Uterus (tissue), 2 donors: ENCODE results near the gene PDHA1.

Experiments used
- CTCF ChIP-seq, 4 experiments: fragments of 200-600 bp in 2 of 4; fragments of 450-650 bp in 2 of 4; sonication (generic) in 2 of 4; IDR thresholded peaks; one replicate each; pipeline ENCODE4 v1.5.1; 2016 to 2019; ENCODE audit warnings: antibody characterized with exemption in 4 of 4, mild to moderate bottlenecking in 2 of 4, moderate library complexity in 1 of 4
- POLR2A ChIP-seq, 2 donors: fragments of 450-650 bp; IDR thresholded peaks; one replicate each; pipeline ENCODE4 v1.6.1; 2016; ENCODE audit warnings: antibody characterized with exemption in 2 of 2, mild to moderate bottlenecking in 1 of 2, moderate library complexity in 1 of 2

GRCh38 chrX:19392703-19393102, 49.0 kb downstream of the PDHA1 start:
- TF ChIP-seq CTCF (IDR thresholded peaks at IDR 0.05) (no peak), POLR2A (IDR thresholded peaks at IDR 0.05) (no peak)
